ENCODE results near the gene ZNF410.

- TF ChIP-seq YY1 (IDR thresholded peaks at IDR 0.05; ENCODE audit: insufficient read depth, insufficient read length), result no peak
- no peak for TF ChIP-seq ZNF274 (IDR thresholded peaks at IDR 0.05; ENCODE audit: low read depth, low read length)
Observed at GRCh38 chr14:73878436-73878835, 8.2 kb upstream of the ZNF410 start.
